Measurements from ENCODE around the gene TUT4.
"Not testable (repeated sequence)": the region's sequence is repeated elsewhere in the genome, so short reads cannot be mapped to it uniquely, and the experiment has no call there.

The TUT4 gene, protein sequence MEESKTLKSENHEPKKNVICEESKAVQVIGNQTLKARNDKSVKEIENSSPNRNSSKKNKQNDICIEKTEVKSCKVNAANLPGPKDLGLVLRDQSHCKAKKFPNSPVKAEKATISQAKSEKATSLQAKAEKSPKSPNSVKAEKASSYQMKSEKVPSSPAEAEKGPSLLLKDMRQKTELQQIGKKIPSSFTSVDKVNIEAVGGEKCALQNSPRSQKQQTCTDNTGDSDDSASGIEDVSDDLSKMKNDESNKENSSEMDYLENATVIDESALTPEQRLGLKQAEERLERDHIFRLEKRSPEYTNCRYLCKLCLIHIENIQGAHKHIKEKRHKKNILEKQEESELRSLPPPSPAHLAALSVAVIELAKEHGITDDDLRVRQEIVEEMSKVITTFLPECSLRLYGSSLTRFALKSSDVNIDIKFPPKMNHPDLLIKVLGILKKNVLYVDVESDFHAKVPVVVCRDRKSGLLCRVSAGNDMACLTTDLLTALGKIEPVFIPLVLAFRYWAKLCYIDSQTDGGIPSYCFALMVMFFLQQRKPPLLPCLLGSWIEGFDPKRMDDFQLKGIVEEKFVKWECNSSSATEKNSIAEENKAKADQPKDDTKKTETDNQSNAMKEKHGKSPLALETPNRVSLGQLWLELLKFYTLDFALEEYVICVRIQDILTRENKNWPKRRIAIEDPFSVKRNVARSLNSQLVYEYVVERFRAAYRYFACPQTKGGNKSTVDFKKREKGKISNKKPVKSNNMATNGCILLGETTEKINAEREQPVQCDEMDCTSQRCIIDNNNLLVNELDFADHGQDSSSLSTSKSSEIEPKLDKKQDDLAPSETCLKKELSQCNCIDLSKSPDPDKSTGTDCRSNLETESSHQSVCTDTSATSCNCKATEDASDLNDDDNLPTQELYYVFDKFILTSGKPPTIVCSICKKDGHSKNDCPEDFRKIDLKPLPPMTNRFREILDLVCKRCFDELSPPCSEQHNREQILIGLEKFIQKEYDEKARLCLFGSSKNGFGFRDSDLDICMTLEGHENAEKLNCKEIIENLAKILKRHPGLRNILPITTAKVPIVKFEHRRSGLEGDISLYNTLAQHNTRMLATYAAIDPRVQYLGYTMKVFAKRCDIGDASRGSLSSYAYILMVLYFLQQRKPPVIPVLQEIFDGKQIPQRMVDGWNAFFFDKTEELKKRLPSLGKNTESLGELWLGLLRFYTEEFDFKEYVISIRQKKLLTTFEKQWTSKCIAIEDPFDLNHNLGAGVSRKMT (N-terminal part only)

DNA sequence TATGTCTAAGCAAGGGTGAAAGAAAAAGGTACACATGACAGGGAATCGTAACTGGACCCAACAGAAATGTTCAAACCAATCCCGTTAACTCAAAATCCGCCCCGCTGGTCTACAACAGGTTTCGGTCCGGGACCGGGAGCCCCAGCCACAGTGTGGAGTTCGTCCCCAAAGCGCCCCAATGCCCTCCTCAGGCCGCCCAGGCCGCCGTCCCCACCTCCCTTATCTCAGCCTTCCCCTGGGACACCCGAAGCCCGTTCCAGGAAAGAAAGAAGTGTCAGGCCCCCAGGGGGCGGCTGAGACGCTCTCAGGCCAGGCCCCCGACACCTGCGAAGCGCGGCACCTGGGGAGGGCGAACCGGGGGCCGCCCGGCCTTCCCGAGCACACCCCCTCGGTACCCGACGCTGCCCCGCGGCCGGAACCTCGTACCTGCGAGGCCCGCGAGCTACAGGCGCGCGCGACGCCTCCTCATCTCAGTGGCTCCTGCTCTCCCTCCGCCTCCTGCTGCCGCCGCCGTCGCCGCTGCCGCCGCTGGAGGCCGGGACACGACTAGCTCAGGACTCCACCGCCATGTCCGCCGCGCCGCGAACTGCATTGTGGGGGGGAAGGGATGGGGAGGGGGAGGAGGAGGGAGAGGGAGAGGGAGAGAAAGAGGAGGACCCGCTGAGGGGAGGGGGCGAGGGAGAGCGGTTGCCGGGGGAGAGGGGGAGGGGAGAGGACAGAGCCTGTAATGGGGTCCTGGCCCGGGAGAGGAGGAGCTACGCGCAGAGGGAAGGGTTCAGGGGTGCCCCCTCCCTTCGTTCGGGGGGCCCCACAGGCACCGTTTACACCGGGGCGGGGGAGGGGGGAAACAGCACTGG lies at the start of gene TUT4:
Gene TUT4, minus strand, starts transcription at position 588 of the 857 bp plus-strand sequence. CDS start 26,812 bp downstream, outside the sequence.
- peak; percentile 55 to 65 for DNase-seq (ENCODE audit: low read depth in 2 of 2)

DNA sequence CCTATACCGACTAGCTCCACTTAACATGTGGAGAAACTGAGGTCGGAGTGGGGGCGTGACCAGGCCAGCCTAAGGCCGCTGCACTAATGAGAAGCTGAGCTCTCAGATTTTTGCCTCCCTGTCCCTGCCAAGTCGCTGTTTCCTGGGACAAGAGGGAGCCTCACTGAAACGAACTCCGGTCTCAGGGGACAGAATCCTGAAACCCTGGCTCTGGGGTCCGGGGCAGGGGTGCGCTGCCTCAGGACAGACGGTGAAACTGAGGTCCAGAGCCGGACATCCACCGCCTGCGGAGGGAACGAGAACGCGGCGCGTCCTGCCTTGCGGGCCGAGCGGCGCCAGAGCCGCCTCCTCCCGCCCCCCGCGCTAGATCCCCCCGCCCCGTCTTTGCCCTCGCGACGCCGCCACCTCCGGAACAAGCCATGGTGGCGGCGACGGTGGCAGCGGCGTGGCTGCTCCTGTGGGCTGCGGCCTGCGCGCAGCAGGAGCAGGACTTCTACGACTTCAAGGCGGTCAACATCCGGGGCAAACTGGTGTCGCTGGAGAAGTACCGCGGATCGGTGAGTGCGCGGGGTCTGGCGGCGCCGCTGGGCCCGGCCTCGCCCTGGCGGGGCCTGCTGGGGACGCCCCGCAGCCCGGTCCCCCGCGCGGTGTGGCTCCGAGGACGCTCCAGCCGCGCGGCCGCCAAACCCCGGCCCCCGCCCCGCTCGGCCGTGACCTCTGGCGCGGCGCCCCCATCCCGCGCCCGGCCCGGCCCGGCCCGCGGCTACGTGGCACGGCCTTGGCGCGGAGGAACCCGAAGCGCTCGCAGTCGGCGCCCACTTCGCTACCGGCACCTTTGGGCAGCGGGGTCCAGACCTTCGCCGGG lies 49.3 kb upstream of the TUT4 start, which contains the start of gene GPX7:
Gene GPX7, plus strand, starts transcription at position 381 of the 865 bp plus-strand sequence. Its CDS starts 39 bp downstream, at position 420.
- peak; percentile 24 to 25 for DNase-seq (ENCODE audit: low read depth in 2 of 2)

DNA sequence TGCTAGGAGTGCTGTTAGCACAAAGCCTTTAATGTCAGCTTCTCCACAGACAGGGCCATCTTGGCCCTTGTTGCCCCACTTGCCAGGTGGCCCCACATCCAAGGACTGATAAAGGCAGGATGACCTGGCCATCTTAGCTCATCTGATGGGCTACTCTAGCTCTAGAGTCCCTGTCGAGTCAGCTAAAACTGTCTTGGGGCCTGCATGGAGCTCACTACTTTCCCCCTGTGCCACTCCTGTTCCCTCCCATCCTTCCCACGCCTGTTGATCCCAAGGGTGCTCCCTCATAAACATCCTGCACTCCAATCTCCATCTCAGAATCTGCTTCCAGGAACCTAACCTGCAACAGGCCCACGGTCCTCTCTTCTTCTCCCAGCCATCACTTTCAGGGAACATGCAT lies 48.6 kb upstream of the TUT4 start:
- DNase-seq (ENCODE audit: low read depth in 2 of 2): no peak

DNA sequence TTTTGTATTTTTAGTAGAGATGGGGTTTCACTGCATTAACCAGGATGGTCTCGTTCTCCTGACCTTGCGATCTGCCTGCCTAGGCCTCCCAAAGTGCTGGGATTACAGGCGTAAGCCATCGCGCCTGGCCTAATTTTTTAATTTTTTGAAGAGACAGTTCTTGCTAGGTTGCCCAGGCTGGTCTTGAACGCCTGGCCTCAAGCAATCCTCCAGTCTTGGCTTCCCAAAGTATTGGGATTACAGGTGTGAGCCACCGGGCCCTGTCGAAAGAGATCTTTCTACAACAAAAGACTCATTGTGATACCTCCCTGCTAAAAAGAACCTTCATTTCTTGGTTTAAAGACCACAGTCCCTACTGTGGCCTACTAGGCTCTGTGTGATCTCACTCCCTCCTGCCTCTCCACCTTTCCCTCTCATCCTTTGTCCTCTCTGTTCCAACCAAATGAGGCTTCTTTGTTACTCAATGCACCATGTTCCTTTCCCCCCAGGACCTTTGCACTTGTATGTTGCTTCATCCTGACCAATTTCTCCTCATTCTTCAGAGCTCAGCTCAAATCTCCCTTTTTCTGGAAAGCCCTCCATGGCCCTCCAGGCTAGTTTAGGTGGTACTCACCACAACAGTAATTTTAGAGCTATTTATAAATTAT lies 47.8 kb upstream of the TUT4 start:
- DNase-seq (ENCODE audit: low read depth in 2 of 2): no peak

DNA sequence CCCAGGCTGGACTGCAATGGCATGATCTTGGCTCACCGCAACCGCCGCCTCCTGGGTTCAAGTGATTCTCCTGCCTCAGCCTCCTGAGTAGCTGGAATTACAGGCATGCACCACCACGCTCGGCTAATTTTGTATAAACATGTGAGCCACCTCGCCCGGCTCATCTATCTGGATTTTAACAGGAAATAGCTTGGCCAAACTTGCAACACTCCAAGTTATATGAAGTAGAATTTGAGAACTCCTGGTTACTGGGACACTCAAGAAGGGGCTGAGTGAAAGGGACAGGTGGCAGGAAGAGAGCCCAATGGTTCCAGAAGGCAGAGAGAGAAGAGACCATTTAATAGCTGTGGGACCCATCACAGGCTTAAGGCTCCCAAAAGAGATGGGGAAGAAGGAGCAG lies 46.3 kb upstream of the TUT4 start:
- DNase-seq (ENCODE audit: low read depth in 2 of 2): no peak

DNA sequence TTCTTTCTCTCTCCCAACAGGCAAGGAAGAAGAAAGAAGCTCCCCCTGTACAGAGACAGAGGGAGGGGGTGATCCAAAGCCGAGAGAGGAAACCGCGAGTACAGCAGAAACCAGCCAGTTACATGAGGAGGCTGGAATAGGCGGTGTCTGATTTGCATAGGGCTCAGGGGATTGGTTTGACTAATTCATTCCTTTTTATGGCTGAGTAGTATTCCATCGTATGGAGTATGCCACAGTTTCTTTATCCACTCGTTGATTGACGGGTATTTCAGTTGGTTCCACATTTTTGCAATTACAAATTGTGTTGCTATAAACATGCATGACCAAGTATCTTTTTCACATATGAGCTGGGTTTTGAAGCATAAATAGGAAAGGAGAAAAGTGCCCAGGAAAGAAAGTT lies 45.8 kb upstream of the TUT4 start:
- DNase-seq (ENCODE audit: low read depth in 2 of 2): no peak

DNA sequence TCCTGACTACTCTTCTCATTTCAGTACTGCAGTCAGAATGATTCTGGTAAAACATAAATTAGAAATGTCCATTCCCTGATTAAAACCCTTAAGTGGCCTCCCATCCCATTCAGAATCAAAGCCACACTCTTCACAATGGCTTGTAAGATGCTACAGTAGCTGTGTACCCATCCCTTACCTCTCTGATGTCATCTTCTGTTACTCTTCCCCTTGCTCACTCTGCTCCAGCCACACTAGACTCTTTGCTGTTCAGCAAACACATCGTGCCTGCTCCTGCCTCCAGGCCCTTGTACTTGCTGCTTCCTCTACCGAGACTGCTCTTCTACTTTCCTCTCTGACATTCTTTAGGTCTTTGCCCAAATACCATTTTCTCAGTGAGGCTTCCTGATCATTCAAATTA lies 45.0 kb upstream of the TUT4 start:
- no peak for DNase-seq (ENCODE audit: low read depth in 2 of 2)

DNA sequence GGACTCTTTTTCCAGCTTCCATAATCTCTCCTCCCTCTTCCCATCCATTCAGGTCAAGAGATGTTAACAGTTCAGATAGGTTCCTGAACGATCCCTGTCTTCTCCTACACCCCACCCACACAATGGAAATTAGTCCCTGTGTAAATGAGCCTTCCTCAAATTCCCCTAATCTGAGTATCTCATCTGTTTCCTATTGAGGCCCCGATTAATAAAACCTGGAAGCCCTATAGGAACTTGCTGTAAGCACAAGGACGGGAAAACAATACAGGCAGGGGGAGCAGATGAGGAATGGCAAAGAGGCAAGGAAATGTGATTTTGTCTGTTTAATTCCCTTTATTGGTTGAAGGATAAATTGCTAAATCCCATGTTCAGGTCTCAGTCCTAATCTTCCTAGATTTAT lies 42.2 kb upstream of the TUT4 start:
- DNase-seq (ENCODE audit: low read depth in 2 of 2): no peak

DNA sequence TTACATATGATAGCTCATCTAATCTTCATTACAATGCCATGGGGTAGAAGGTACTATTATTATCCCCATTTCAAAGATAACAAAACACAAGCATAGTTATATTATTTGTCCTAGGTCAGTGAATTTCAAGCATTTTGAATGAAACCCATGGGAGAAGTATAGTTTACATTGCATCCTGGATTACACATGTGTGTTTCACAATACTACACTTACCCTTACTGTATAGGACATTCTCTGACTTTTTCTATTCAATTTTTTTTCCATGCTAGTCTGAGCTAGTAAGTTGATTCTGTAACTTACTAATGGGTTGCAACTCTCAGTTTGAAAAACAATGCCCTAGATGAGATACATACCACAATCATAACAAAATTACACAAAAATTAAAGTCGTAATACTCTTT lies 40.6 kb upstream of the TUT4 start:
- DNase-seq (ENCODE audit: low read depth in 2 of 2): no peak

DNA sequence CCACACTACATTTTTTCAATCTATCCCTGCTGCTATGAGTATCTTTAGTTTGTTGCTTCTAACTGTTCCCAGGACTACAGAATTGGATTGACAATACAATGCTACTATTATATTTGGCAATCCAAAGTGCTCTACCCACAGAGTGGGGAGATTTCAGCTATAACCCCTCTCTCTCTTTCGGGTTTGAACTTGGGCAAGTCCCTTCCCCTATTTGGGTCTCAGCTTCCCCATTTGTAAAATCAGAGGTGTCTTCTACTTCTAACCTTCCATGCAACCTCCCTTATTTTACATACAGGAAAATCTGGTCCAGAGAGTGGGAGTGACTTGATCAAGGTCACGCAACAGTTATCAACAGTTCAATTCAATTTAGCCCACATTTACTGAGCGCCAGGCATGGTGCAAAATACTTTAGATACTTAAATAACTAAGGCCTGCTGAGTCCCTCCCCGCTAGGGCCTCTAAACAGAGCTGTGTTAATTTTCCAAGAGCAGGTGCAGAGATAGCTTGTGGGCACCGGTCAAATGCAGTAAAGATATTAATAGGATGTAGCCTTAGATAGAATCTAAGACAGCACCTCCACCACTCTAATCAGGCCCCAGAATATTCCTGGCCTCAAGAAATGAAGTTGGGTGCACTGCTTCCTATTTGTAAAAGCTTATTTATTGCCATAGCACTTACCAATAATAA lies 39.9 kb upstream of the TUT4 start:
- DNase-seq (ENCODE audit: low read depth in 2 of 2): no peak

DNA sequence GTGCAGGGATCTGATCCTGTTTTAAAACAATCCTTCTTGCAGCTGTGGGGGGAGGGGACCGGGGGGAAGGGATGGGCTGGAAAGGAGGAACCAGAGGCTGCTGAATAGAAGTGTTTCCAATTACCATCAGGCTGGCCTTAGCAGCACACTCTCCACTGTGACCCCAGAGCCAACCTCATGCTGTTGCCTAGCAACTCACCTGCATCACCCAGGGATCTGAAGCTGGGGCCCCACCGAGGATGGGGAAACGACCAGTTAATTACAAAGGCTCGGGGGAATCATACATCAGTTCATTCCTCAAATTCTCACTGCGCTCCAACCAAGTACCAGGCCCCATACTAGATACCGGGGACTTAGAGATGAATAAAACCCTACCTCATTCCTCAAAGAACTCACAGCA lies 37.4 kb upstream of the TUT4 start:
- no peak for DNase-seq (ENCODE audit: low read depth in 2 of 2)

DNA sequence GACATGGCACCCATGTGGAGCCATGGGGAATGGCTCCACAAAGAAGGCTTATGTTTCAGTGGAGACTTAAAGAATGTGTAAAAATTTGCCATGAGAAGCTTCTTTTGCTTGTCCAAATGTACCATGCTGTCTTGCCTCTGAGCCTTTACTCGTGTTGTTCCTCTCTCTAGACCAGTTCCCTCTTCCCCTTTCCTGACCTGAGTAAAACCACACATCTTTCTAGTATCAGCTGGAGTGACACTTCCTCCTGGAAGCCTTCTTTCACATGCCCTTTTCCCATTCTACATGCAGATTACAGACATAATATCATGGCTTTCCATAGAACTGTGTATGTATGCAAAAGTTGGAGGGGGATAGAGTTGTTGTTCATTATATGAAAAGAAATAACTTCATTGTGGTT lies 35.6 kb upstream of the TUT4 start:
- DNase-seq (ENCODE audit: low read depth in 2 of 2): no peak

DNA sequence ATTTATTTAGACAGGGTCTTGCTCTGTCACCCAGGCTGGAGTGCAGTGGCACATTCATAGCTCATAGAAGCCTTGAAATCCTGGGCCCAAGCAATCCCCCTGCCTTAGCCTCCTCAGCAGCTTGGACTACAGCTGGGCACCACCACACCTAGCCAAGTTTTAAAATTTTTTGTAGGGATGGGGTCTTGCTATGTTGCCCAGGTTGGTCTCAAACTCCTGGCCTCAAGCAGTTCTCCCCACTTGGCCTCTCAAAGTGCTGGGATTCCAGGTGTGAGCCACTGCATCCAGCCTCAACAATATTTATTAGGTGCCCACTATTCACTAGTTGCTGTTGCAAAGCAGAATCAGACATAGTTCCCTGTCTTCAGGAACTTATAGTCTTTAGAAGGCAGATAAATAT lies 35.1 kb upstream of the TUT4 start:
- DNase-seq (ENCODE audit: low read depth in 2 of 2): no peak

DNA sequence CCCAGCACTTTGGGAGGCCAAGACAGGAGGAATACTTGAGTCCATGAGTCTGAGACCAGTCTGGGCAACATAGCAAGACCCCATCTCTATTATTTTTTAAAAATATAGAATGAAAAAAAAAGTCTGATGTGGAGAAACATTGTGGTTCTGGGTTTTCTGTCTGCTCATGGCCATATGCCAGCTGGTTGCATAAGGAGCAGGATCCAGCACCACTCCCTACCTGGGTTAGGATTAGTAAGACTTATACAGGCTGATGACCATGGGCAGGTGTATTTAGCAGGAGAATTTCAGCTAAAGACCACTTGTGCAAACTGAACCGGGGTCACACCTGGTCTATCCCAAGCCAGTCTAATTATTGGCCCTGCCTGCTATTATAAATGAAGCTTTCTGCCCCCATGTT lies 32.6 kb upstream of the TUT4 start:
- no peak for DNase-seq (ENCODE audit: low read depth in 2 of 2)

DNA sequence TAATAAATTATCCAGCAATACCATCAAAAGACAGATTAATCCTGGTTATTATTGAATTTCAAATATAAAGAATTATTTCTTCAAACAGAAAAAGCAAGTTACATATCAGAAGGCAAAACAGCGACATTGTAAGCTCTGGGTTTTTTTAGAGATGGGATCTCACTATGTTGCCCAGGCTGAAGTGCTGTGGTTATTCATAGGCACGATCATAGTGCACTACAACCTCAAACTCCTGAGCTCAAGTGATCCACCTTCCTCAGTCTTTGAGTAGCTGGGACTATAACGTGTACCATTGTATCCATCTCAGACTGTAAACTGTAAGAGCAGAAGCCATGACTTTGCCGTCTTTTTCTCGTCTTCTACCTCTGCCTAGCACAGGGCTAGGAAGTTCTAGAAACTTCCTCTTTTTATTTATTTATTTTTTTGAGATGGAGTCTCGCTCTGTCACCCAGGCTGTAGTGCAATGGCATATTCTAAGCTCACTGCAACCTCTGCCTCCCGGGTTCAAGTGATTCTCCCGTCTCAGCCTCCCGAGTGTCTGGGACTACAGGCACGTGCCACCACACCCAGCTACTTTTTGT lies 29.3 kb upstream of the TUT4 start:
- DNase-seq (ENCODE audit: low read depth in 2 of 2): no peak

DNA sequence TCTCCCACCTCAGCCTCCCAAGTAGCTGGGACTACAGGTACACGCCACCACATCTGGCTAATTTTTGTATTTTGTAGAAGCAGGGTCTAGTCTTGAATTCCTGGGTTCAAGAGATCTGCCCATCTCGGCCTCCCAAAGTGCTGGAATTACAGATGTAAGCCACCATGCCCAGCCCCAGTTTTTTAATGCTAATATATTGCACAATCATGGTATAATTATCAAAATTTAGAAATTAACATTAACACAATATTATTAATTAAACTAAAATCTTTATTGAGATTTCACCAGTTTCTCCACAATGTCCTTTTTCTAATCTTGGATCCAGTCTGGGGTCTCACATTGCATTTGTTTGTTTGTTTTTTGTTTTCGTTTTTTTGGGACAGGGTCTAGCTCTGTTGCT lies 27.4 kb upstream of the TUT4 start:
- no peak for DNase-seq (ENCODE audit: low read depth in 2 of 2)

DNA sequence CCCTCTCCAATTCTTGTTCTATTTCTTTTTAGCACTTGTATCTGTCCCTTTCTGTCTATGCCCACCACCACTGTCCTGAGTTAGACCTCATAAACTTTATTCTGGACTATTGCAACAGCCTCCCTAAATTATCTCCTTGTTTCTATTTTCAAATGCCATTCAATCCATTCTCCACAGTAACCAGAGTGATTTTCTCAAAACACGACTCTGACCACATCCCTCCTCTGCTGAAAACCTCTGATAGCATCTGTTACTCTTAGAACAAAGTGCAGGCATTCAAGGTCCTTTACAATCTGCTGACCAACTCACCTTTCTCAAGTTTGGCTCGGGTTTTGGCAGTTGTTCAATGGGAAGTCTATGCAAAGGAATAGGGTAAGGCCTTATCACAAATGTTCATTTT lies 26.5 kb upstream of the TUT4 start:
- no peak for DNase-seq (ENCODE audit: low read depth in 2 of 2)

DNA sequence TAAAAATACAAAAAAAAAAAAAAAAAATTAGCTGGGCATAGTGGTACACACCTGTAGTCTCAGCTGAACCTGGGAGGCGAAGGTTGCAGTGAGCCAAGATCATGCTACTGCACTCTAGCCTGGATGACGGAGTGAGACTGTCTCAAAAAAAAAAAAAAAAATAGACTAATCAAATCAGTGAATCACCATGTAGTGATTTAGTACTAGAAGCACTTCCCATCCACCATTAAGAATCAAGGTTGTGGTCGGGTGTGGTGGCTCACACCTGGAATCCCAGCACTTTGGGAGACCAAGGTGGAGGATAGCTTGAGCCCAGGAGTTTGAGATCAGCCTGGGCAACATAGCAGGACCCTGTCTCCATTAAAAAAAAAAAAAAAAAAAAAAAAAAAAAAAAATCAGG lies 25.2 kb upstream of the TUT4 start:
- not testable (repeated sequence) for DNase-seq (ENCODE audit: low read depth in 2 of 2)

DNA sequence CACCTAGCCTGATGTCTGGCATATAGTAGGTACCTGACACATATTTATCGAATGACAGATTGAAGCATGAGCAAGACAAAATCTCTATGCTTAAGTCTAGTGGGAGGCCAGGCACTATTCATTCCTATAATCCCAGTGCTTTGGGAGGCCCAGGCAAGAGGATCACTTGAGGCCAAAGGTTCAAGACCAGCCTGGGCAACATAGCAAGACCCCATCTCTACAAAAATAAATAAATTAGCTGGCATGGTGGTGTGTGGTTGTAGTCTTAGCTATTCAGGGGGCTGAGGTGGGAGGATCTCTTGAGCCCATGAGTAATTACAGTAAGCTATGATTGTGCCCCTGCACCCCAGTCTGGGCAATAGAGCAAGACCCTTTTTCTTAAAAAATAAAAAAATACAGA lies 23.2 kb upstream of the TUT4 start:
- no peak for DNase-seq (ENCODE audit: low read depth in 2 of 2)
